HG03135 (cell line): ENCODE results near the gene CCNY.

ENCODE experiments used
- ATAC-seq: cut with Tn5 transposase; IDR thresholded peaks from one replicate; pipeline ENCODE4 v1.9.1; 2021; ENCODE audit warnings: mild to moderate bottlenecking, moderate library complexity; ENCODE audit not compliant: unreplicated experiment

CCNY gene

GRCh38 chr10:35331894-35332640 is 4.2 kb upstream of the CCNY start:
- no peak for ATAC-seq

DNA sequence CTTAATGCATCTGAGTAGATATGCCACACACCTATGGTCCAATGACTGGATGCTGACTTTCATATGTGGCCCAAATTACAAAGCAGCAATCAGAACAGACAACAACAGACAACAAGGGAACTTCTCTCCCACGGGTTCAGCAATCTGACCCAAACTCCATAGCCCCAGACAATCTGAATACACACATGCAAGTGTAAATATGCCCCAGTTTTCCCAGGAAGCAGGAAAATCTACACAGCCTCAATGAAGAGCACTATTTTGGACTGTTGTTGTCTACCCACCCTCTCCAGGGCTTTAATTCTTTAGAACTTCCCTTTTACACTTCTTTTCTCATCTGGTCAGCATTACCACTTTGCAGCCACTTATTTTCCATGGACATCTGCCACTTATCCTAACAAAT is 2.0 kb upstream of the CCNY start:
- no peak for ATAC-seq

DNA sequence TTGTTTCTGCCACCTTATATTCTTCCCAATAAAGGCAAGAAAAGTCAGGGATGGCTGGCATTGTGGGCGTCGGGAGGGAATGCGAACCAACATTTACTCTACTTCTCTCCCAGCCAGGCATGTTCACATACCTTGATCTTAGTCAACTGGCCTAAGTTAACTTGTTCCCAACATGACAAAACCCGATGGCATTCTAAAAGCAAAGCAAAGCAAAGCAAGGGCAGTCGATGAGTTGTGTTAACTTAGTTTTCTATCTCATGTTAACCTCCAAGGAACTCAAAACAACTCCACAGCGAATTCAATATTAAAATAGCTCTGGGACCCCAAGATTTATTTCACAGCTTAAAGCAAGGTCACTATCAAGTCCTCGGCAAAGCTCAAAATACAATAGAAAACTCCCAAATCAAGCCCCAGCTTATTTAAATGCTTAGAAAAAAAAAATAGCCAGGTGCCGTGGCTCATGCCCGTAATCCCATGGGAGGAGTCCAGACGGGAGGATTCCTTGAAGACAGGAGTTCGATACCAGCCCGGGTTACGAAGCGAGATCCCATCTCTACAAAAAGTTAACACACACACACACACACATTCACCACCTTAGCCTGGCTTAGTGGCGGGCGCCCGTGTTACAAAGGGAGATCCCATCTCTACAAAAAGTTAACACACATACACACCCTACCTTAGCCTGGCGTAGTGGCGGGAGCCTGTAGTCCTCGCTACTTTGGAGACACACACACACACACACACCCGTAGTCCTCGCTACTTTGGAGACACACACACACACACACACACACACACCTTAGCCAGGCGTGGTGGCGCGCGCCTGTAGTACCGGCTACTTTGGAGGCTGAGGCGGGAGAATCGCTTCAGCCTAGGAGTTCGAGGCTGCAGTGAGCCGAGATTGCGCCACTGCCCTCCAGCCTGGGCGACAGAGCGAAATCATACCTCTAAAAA is 901 bp upstream of the CCNY start:
- peak; percentile 8 for ATAC-seq

GRCh38 chr10:35336921-35337823 is 863 bp downstream of the CCNY start:
- peak; percentile 13 for ATAC-seq

DNA sequence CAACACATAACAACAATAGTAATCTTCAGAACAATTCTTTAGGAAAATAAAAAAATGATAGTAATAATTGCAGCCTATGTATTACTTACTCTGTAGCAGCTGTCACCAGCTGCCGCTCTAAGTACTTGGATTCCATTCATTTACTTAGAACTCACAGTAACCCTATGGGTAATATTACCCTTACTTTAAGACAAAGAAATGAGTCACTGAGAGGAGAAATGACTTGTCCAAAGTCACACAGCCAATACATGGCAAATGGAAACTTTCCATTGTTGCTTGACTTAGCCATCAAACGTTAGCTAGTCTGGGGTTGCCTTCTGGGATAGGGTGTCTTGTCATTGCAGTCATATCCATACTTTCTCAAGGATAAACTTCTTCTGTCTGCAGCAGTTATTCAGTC is 3.6 kb downstream of the CCNY start:
- ATAC-seq: peak; percentile 35

GRCh38 chr10:35340975-35341374 is 4.7 kb downstream of the CCNY start:
- no peak for ATAC-seq

DNA sequence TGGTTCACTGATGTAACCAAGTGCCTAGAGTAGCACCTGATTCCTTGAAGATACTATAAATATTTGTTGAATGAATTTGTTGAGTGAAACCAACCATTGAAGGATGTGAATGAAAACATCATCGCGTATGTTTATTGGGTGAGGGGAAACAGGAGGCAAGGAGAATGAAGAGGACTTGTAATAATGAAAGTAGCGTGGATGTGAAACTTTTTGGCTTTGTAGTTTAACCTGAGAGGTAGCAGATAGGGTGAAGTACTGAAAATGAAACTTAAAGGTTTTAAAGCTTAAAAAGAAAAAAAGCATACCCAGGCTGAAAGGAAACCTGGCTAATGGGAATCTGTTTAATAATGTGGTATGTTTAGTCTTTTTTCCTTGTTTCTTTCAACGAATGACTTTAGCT is 5.2 kb downstream of the CCNY start:
- ATAC-seq: peak; percentile 73

DNA sequence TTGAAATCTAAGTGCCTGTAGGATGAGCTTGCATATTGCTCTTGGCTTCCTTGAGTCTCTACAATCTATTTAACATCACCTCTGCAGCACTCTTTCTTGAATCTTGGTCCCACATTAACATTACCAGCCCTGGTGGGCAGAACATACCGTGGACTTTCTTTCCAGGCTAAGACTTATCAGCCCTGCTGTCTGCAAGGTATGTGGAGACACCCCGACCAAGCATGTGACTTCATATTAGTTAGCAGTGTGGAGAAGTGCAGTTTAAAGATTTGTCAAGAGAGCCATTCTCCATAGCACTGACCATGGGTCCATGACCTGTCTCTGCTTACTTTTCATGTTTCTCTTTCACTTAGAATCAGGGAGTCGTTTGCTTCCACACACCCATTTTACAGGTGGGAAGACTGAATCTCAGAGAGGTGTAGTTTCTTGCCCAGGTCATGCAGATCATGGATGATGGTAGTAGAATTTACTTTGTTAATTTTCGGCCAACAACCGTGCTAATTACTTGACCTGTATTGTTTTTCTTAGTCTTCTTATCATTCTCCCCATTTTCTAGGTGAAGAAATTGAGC is 6.0 kb downstream of the CCNY start:
- ATAC-seq: no peak

GRCh38 chr10:35343739-35344138 is 7.4 kb downstream of the CCNY start:
- ATAC-seq: no peak

- no peak for ATAC-seq
Observed at GRCh38 chr10:35345383-35345742, 9.1 kb downstream of the CCNY start.

GRCh38 chr10:35346248-35346647 is 9.9 kb downstream of the CCNY start:
- no peak for ATAC-seq

DNA sequence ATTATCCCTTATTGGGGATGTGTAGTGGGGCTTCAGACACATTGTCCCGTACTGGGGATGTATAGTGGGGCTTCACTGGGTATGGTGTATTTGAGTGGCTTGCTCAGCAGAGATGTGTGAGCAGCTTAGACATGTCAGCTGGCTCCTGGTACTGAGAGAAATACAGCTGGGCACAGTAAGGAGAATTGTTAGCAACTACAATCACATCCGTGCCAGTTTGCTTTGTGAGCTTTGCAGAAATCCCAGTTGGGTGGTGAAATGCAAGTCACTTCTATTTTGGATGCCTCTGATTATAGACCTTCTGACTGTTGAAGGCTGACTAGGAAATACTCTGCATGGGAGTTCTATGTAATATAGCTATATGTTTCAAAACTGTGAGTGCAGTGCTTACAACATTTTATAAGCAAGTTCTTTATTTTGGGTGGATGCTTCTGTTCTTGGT is 10.8 kb downstream of the CCNY start:
- no peak for ATAC-seq

- no peak for ATAC-seq
Observed at GRCh38 chr10:35347899-35348608, 11.7 kb downstream of the CCNY start.

DNA sequence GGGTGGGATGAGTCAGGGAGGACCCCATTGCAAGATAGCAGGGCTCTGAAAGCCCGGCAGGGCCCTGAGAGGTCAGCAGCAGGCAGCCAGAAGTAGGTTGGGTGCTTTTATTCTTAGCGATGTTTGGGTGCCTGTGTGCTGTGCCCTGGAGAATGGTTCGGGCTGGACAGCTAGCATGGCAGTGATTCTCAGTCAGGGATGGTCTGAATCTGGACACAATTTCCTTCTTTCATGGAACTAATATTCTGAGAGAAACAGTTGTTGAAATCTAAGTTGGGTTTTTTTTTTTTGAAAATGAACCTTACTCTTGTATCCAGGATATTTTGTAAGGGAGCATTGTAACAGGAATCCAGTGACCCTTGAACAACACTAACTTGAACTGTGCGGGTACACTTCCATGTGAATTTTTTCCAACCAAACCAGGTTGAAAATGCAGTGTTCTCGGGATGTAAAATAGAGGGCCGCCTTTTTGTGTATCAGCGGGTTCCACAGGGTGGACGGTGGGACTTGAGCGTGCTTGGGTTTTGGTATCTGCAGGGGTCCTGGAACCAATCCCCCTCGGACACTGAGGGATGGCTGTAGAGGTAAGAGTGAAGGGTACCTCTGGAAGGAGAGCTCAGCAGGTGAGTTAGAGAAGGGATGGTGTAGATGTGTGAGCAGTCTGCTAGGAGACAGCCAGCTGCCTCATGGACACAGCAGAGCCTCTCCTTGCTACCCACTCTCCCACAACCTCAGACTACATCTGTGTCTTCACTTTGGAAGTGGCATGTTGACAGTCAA is 12.5 kb downstream of the CCNY start:
- ATAC-seq: no peak

DNA sequence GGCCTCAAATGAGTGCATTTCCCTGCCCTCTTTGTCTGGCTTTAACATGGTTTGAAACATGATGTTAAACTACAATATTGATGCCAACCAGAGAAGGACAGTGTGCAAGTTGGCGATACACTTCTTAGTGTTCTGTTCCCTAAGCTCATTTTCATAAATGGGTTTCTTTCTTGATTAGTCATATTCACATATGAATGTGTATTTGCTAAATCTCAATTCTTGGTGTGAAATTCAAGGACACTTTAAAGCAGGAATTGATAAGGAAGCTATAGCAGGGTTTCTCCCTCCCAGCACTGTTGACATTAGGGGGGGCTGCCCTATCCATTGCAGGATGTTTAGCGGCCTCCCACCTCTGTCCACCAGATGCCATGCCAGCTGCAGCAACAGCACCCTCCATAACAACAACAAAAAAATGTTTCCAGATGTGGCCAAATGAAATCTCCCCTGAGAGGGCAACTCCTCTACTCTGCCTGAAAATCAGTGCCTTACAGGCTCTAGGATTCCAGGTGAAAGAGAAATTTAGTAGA is 13.1 kb downstream of the CCNY start:
- ATAC-seq: no peak

- ATAC-seq: no peak
Observed at GRCh38 chr10:35351021-35351420, 14.7 kb downstream of the CCNY start.

GRCh38 chr10:35352097-35352496 is 15.8 kb downstream of the CCNY start:
- no peak for ATAC-seq

- no peak for ATAC-seq
Observed at GRCh38 chr10:35352512-35352911, 16.2 kb downstream of the CCNY start.

DNA sequence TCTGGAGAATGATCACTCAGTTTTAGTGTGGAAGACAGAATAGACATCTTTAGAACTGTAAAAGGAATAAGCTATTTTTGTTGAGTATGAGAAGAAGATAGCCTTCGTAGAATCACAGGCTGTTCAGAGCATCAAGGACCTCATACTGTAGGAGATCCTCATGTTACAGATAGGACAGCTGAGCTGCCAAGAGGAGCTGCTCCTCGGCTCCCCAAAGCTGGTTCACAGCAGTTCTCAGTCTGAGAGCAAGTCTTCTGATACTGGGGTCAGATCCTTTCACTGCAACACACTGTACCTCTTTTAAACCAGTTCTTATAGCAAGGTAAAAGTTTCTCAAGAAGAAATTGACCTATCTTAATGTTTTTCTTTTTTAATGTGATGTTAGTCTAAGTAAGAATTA is 17.1 kb downstream of the CCNY start:
- no peak for ATAC-seq
